Fibroblast of skin of right quadriceps (primary cell): ENCODE results near the gene ZNF598.
A peak's percentile ranks its signal among the peaks of the same experiment; 100 is the strongest.
"Not testable (repeated sequence)": the region's sequence is repeated elsewhere in the genome, so short reads cannot be mapped to it uniquely, and the experiment has no call there.

Source experiments
- DNase-seq: peaks from one replicate; pipeline ENCODE4 v3.0.0-alpha.2; 2013

ZNF598 gene

DNA sequence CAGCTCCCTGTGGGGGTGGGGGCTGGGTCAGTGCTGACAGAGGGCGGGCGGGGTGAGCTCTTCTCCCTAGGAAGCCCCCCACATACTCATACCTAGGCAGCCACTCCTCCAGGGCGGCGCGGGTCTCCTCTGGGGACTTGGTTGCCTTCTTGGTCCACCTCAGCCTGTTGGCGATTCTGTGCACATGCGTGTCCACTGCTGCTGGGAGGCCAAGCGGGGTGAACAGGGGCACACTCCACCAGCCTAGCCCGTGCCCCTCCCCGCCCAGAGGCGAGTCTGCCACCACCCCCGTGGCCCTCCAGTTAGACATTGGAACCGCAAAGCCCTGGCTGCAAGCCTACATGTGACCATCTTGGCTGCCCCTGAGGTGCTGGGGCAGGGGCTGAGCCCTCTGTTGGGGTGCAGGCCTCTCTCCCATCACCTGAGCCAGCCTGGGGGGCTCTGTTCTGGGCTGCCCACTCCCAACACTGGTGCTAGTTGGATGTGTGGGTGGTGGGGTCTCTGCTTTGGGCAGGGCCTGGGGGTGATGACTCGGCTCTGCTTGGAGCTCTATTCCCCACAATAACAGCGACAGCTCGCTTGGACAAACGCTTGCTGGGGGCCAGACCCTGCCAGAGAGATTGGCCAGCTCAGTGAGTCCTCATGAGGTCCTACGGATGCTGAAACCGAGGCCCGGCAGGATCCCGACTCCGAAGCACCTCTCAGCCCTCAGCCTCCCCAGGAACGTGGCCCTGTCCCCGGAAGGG, 30.6 kb upstream of the ZNF598 start:
- no peak for DNase-seq

- DNase-seq: peak; percentile 84
Observed at GRCh38 chr16:2039274-2040031, 29.8 kb upstream of the ZNF598 start.

DNA sequence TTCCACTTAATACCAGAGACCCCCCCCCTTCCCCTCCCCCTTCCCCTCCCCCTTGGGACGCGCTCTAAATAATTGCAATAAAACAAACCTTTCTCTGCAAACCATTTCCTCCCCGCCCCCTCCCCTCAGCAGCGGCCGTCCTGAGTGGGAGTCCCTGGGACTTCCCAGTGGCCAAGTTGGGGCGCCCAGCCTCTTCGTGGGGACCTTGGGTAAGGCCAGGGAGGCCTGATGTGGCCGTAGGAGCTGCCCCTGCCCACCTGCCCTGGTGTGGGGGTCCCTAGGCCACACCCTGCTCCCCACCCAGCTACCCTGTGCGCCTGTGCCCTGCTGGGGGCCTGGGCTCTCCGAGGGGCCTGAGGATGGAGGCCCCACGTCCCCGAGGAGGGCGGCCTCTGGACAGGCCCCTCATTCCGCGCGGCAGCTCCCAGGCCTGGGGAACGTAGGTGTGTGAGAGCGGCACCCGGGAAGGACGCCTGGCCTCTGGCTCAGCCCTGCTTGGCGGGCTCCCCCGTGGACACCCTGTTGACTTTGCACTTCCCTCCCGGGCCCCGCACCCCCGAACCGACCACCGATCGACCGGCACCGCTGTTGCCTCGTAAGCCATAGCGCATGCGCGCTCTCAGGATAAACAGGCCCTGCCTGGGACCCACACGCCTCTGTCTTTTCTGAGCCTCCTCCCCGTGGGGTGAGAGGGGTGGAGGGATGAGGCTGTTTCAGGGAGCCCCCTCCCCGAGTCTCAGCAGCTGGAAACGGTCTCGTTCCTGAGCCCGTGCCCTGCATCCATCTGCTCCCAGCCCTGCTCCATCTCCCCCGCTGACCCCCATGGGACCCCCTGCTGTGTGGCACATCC, 29.0 kb upstream of the ZNF598 start:
- peak; percentile 30 for DNase-seq

GRCh38 chr16:2037647-2038381, 28.2 kb upstream of the ZNF598 start:
- peak; percentile 76 for DNase-seq

DNA sequence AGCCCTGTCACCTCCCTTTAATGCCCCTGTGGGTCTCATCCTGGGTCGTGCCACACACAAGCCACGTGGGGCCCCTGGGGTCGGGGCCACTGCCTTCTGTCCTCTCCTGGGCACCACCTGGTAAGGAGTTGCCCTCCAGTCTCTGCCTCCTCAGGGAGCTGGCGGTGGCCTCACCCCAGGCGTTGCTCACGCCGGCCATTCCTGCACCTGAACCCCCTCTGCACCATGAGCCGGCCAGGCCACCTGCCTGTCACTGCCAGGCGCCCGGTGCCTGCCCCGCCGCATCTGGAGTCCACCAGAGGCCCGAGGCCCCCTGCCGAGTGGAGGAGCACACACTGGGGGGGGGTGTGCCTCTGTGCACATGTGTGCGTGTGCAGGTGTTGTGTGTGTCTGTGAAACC, 27.5 kb upstream of the ZNF598 start:
- DNase-seq: no peak

DNA sequence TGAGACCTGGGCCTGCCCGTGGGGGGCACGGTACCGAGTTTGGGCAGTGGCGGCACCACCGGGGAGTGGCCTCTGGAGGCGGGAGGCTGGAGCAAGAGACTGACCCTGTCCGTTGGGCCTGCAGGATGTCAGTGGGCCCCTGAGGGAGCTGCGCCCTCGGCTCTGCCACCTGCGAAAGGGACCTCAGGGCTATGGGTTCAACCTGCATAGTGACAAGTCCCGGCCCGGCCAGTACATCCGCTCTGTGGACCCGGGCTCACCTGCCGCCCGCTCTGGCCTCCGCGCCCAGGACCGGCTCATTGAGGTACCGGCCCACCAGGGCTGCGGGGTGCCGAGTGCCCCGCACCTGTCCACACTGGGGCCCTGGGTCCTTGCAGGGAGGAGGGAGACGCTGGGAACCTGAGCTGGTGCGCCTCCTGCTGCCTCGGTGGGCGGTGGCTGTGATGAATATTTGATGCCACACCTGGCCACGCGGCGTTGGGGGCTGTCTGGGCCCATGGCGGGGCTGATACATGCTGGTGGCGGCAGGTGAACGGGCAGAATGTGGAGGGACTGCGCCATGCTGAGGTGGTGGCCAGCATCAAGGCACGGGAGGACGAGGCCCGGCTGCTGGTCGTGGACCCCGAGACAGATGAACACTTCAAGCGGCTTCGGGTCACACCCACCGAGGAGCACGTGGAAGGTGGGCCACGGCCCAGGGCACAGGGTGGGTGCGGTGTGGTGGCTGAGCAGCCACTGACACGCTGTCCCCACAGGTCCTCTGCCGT, 26.8 kb upstream of the ZNF598 start:
- no peak for DNase-seq

DNA sequence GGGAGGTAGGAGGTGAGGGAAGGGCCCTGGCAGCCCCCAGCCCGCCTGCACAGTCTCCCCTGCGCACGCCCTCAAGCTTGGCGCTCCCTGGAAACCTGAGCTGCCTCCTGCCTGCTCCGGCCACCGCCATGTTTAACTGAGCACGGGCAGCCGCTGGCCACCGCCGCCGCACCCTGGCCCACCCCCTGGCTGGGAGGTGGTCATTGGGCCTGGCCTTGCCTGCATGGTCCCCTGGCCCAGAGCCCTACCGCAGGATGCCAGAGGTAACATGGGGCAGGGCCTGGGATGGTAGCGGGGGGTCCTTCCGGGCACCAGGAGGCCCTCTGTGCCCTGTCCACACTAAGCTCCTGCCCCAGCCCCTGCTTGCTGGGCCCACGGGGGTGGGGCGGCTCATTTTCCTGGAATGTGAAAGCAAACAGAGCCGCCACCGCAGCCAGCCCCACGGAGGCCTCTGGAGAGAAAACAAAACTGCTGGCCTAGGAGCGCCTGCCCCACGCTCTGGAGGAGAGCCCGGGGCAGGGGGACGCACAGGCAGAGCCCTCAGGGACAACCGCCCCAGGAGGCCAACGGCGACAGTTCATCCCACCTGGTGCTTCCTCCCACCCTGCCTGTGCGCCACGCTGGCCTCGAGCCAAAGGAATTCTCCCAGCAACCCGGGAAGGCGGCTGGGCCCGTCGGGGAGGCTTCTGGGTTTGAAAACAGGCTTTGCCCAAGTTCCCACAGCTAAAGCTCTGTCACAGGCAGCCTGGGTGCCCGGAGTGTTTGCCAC, 26.0 kb upstream of the ZNF598 start:
- DNase-seq: peak; percentile 72

GRCh38 chr16:2034696-2035430, 25.2 kb upstream of the ZNF598 start:
- no peak for DNase-seq

- DNase-seq: not testable (repeated sequence)
Observed at GRCh38 chr16:2033909-2034695, 24.5 kb upstream of the ZNF598 start.

- DNase-seq: peak; percentile 57
Observed at GRCh38 chr16:2033057-2033908, 23.7 kb upstream of the ZNF598 start.

DNA sequence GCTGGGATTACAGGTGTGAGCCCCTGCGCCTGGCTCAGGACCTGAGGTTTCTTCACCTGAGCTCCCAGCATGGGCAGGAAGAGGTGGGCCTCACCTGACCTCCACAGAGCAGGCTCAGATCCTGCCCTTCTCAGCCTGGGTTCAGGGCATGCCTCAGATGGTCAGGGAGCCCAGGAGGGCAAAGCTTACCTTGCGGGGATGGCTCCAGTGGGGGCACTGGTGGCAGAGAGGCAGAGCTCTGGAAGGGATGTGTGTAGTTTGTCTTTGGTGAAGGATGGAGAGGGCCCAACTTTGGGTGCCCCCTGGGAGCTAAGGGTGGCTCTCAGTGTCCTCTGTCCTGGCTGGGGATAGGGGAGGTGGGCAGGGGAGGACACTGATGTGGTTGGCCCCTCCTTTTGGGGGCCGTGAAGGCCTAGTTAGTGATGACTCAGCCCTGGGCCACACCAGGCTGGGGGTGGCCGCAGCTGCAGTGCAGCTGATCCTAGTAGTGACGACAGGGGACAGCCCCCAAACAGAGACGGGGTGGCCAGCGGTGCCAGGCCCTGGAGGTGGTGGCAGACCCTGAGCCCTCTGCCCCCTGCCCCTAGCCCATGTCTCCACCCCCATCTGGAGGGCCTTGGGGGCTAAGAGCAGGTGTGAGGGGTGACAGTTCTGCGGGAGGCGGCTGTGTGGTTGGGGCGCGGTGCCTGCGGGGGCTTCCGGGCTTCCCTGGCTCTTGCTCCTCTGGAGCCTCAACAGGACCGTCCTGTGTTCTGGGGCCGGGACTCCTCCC, 22.9 kb upstream of the ZNF598 start:
- DNase-seq: no peak

DNA sequence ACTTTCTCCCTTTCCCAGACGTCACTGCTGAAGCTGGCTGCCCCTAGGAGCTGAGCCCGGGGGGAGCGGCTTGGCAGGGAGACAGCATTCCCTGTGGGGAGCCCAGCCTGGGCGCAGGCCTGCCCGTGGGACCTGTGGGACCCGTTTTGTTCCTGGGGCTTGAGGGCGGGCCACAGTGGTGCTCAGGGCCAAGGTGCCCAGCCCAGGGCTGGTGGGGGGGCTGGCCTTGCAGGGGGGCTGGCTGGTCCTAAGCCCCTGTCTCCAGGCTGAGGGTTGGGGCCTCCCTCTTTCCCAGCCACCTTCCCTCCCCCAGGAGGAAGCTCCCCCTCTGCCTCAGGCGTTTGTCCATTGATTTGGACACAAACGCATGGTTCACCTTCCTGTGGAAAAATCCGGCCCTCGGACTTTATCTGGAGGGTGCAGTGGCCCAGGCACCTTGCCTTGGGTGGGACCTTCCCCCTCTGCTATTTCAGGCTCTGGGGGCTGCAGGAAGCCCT, 21.5 kb upstream of the ZNF598 start:
- no peak for DNase-seq

DNA sequence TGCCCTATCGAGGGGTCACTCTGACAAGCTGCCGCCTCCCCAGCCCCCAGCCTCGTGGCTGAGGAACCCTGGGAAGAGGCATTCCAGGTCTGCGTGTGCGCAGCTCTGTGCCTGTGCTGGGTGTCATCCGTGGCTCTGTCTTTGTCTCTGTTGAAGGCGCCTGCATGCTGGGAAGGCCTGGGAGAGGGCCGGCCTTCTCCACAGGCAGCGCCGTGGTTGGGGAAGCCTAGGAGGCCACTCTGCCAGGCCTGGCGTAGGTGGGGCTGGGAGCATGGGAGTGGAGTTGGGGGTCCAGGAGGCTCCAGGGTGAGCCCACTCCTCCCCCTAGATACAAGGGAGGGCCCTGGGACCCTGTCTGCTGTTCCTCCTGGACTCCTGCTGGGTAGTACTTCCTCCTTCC, 20.4 kb upstream of the ZNF598 start:
- DNase-seq: no peak

DNA sequence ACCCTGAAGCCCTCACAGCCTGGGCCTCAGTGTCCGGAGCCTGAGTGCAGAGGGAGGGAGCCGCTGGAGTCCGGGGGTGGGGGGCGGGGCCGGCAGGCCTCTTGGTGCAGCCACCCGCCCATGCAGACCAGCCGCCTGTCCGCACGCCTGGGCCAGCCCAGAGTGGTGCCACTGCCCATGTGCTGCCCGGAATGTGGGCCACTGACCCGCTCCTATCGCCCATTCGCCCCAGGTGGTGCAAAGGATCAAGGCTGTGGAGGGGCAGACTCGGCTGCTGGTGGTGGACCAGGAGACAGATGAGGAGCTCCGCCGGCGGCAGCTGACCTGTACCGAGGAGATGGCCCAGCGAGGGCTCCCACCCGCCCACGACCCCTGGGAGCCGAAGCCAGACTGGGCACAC, 19.7 kb upstream of the ZNF598 start:
- DNase-seq: no peak

GRCh38 chr16:2028620-2029220, 19.1 kb upstream of the ZNF598 start:
- no peak for DNase-seq

DNA sequence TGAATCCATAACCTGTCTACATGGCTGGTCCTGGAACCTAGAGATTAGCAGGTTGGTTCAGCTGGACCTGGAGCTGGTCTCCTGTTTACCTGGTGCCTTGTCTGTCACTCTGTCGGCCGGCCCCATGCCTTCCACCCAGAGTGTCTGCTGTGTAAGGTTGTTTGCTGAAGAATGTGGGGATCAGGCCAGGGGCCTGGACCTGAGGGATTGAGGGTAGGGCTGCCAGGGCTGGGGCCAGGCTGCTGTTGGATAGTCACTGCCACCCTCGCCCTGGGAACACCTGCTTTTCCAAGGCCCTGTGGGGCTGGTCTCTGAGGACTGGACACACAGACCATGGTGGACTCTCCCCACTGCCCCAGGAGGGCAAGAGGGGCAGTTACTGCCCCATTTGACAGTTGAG, 18.5 kb upstream of the ZNF598 start:
- no peak for DNase-seq
